Testis (tissue), 3 donors: Measurements from ENCODE around the gene GATA5. TPM values are rescaled to one million over a fixed set of nuclear protein-coding genes. Genes with fewer than 3 reads are reported as not detected.

Experiments used
- DNase-seq: peaks from one replicate; pipeline ENCODE4 v3.0.0-alpha.2; 2019
- H3K27ac ChIP-seq, 2 donors: fragments of 200-600 bp; sonication (generic); one replicate each; pipeline ENCODE4 v1.5.1; 2019
- H3K27me3 ChIP-seq: fragments of 200-600 bp; sonication (generic); one replicate; pipeline ENCODE4 v1.5.1; 2019
- H3K36me3 ChIP-seq: fragments of 200-600 bp; sonication (generic); one replicate; pipeline ENCODE4 v1.5.1; 2017; ENCODE audit warnings: low read depth; ENCODE audit errors: missing control alignments
- H3K4me1 ChIP-seq: fragments of 200-600 bp; sonication (generic); one replicate; pipeline ENCODE4 v1.5.1; 2019
- H3K4me3 ChIP-seq, 2 donors: fragments of 200-600 bp; sonication (generic); one replicate each; pipeline ENCODE4 v1.5.1; 2017 to 2019
- H3K9me3 ChIP-seq: fragments of 200-600 bp; sonication (generic); one replicate; pipeline ENCODE4 v1.5.1; 2017
- POLR2A ChIP-seq: fragments of 450-650 bp; IDR thresholded peaks from one replicate; pipeline ENCODE4 v1.6.1; 2017; ENCODE audit warnings: antibody characterized with exemption, mild to moderate bottlenecking, moderate library complexity
- WGBS, 2 donors: methylation state at CpG; one replicate each; pipeline ENCODE4 v1.1.5; 2018; 5-methylcytosine and 5-hydroxymethylcytosine counted together
- intact Hi-C: fragments of 100-400 bp; cut with DNase I; formaldehyde crosslinking; loops from one replicate; pipeline ENCODE4 v1.15.1; 2023; ENCODE audit warnings: low total_unique reads
- polyA plus RNA-seq: library from polyadenylated mRNA; stranded (reverse); fragments of 350-450 nt; fragmentation: Illumina TruSeq; extraction: RNeasy Lipid Tissue Mini Kit (QIAGEN cat#74804); gene quantifications from one replicate; pipeline ENCODE4 v1.2.3, GENCODE V29; 2014; ENCODE audit warnings: low read depth, low replicate concordance; ENCODE audit not compliant: insufficient read depth
- total RNA-seq, 2 donors: library from RNA; depleted of rRNA; stranded (reverse); fragments of >200 nt; gene quantifications; one replicate each; pipeline ENCODE4 v1.2.3, GENCODE V29; 2016
- TF ChIP-seq, protein P1 (sequence below), 3 experiments: fragments of 450-650 bp in 2 of 3; fragments of 200-600 bp in 1 of 3; sonication (generic) in 1 of 3; IDR thresholded peaks; one replicate each; pipeline ENCODE4 v1.5.1; 2016 to 2019; ENCODE audit warnings: antibody characterized with exemption in 3 of 3, mild to moderate bottlenecking in 2 of 3, moderate library complexity in 1 of 3

GATA5 gene
- total and polyA plus RNA-seq, 3 donors from 2014 or later: 19.0 to 70.6 (median 54.5) TPM

DNA sequence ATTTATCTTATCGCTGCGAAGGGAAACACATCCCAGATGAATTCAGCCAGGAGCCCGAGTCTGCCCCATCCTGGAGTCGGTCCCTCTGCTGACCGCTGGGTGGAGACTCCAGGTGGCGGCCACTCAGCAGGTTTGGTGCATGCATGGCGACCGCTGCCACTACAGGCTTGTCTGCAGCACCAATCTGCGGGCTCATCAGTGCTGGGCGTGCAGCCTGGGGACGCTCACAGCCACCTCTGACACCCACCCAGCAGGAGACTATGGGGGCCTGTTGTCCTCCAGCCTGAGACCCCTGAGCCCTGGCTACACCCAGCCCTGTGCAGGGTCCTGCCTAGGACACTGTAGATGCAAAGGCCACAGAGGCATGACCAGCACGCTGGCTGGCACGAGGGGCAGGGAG is 40.5 kb upstream of the GATA5 start:
- no peak overlapping the region for H3K27ac ChIP-seq
- DNase-seq: no peak
- intact Hi-C loops: no loop called here
- H3K4me1 ChIP-seq: no peaks in the 10 kb centered on the region
- H3K4me3 ChIP-seq: no peak overlapping the region
- TF ChIP-seq, protein P1, sequence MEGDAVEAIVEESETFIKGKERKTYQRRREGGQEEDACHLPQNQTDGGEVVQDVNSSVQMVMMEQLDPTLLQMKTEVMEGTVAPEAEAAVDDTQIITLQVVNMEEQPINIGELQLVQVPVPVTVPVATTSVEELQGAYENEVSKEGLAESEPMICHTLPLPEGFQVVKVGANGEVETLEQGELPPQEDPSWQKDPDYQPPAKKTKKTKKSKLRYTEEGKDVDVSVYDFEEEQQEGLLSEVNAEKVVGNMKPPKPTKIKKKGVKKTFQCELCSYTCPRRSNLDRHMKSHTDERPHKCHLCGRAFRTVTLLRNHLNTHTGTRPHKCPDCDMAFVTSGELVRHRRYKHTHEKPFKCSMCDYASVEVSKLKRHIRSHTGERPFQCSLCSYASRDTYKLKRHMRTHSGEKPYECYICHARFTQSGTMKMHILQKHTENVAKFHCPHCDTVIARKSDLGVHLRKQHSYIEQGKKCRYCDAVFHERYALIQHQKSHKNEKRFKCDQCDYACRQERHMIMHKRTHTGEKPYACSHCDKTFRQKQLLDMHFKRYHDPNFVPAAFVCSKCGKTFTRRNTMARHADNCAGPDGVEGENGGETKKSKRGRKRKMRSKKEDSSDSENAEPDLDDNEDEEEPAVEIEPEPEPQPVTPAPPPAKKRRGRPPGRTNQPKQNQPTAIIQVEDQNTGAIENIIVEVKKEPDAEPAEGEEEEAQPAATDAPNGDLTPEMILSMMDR (IDR thresholded peaks at IDR 0.05): no peak
- no peak for TF ChIP-seq POLR2A
- WGBS, 2 donors: 80 to 92% methylated on average over 1 to 13 of the region's 13 CpGs
- no peaks in the 10 kb centered on the region for H3K9me3 ChIP-seq
- no peaks in the 10 kb centered on the region for H3K27me3 ChIP-seq
- no peaks in the 10 kb centered on the region for H3K36me3 ChIP-seq

DNA sequence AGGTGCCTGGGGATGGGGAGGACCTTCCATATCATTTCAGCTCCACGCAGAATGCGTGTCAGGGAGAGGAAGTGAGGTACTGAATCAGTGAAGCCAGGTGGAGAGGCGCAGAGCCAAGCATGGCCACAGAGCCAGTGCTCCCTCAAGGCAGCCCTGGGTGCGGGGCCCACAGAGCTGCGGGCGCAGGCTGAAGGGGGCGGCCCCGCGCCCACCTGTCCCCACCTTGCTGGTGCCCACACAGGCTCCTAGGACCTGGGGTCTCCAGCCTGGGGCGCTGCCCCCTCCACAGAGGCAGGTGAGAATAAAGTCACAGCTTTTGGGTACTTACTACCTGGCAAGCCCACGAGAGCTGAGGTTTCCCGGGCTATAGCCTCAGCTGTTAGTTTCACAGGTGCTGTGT is 40.0 kb upstream of the GATA5 start:
- no peak for DNase-seq
- TF ChIP-seq, protein P1 (IDR thresholded peaks at IDR 0.05): no peak
- no peak for TF ChIP-seq POLR2A
- intact Hi-C loops: no loop called here
- H3K4me1 ChIP-seq: no peaks in the 10 kb centered on the region
- no peak overlapping the region for H3K27ac ChIP-seq
- 86 to 92% methylated on average over 3 to 12 of the region's 12 CpGs for WGBS, 2 donors
- H3K9me3 ChIP-seq: no peaks in the 10 kb centered on the region
- no peak overlapping the region for H3K4me3 ChIP-seq
- H3K36me3 ChIP-seq: no peaks in the 10 kb centered on the region
- H3K27me3 ChIP-seq: no peaks in the 10 kb centered on the region

DNA sequence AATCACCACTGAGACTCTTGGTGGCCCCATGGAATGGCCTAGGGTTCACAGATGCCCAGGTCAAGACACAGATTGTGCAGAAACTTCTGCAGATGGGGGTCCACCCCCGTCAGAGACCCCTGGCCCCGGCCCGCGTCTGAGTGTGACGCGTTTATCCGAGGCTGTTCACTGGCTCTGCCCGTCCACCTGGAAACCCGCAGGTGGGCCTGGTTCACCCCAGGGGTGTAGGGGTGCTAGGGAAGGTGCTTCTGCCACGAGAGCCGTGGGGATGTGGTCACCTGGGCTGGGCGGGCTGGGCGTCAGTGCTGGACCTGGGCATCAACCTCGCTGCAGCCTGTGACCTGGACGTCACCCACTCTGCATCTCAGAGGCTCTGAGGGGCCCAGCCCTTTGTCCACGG is 39.5 kb upstream of the GATA5 start:
- TF ChIP-seq, protein P1 (IDR thresholded peaks at IDR 0.05): no peak
- no peak for TF ChIP-seq POLR2A
- intact Hi-C loops: no loop called here
- Histone ChIP-seq H3K27me3 (no peaks in the 10 kb centered on the region), H3K4me3 (no peak overlapping the region), H3K36me3 (no peaks in the 10 kb centered on the region), H3K4me1 (no peaks in the 10 kb centered on the region), H3K27ac (no peak overlapping the region), H3K9me3 (no peaks in the 10 kb centered on the region)
- WGBS, 2 donors: 95 to 96% methylated on average over 5 to 16 of the region's 16 CpGs
- no peak for DNase-seq

DNA sequence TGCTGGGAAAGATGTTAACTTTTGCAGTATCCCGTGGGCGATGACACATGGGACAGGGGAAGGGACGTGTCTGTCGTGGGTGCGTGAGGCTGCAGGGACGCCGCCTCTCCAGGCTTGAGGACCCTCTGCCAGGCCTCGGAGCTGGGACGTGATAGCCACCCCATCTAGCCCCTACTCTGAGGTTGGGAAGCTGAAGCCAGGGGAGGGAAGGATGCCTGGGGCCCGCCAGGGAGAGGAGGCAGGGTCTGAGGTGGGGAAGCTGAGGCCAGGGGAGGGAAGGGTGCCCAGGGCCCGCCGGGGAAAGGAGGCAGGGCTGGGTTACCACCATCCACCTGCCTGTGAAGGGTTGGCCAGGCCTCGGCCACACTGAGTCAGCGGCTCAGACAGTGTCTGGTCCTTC is 38.2 kb upstream of the GATA5 start:
- Histone ChIP-seq H3K4me3 (no peak overlapping the region), H3K4me1 (no peaks in the 10 kb centered on the region), H3K27ac (no peak overlapping the region), H3K36me3 (no peaks in the 10 kb centered on the region), H3K9me3 (no peaks in the 10 kb centered on the region), H3K27me3 (no peaks in the 10 kb centered on the region)
- intact Hi-C loops: no loop called here
- TF ChIP-seq POLR2A: no peak
- TF ChIP-seq, protein P1 (IDR thresholded peaks at IDR 0.05): no peak
- 89 to 96% methylated on average over 5 to 14 of the region's 14 CpGs for WGBS, 2 donors
- DNase-seq: no peak

DNA sequence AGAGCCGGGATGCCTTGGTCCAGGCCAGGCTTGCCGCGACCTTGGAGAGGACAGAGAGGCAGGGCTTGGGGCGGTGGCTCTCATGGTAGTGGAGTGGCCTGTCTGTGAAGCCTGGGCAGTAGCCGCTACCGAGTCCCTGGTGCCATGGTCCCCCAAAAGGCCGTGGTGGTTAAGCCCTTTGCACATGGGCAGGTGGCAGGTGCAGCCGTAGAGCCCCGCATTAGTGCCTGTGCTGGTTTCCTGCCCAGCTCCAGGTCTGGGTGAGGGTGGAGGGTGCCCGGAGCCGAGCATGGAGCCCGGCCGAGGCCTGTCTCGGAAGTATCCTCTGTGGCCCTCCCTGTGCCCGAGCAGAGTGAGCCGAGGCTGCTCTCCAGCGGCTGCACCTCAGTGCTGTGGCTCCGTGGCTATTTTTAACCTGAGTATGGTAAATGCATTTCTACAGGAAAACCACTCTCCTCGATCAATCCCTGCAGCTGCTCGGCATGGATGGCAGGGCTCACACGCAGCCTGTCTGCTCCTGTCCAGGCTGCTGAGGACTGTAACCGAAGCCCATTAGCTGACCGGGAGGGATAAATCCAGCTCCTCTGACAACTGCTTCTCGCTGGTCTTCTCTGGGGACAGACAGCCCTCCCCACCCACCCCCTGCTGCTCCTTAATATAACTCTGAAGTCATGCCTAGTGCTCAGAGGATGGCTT is 36.3 kb upstream of the GATA5 start:
- 63 to 81% methylated on average over 3 to 24 of the region's 24 CpGs for WGBS, 2 donors
- TF ChIP-seq, protein P1 (IDR thresholded peaks at IDR 0.05): no peak
- TF ChIP-seq POLR2A: no peak
- H3K9me3 ChIP-seq: no peaks in the 10 kb centered on the region
- no peaks in the 10 kb centered on the region for H3K4me1 ChIP-seq
- no peaks in the 10 kb centered on the region for H3K36me3 ChIP-seq
- no peak for DNase-seq
- intact Hi-C loops: no loop called here
- H3K27ac ChIP-seq: no peak overlapping the region
- no peaks in the 10 kb centered on the region for H3K27me3 ChIP-seq
- no peak overlapping the region for H3K4me3 ChIP-seq
